Esophagus muscularis mucosa (tissue), 4 donors: ENCODE data around the gene KMT2B.

Experiments used
- EP300 ChIP-seq: sonication (generic); formaldehyde crosslinking; IDR thresholded peaks from one replicate; pipeline ENCODE4 v1.6.1; 2017; ENCODE audit warnings: antibody characterized with exemption
- POLR2A ChIP-seq: fragments of 450-650 bp; IDR thresholded peaks from one replicate; pipeline ENCODE4 v1.6.1; 2017; ENCODE audit warnings: antibody characterized with exemption, moderate library complexity, mild to moderate bottlenecking, low read depth
- POLR2AphosphoS5 ChIP-seq, 2 donors: sonication (generic); formaldehyde crosslinking; IDR thresholded peaks; one replicate each; pipeline ENCODE4 v1.6.1; 2017; ENCODE audit warnings: antibody characterized with exemption in 2 of 2
- TF ChIP-seq, protein P1 (sequence below), 3 experiments: fragments of 200-600 bp in 2 of 3; fragments of 450-650 bp in 1 of 3; sonication (generic) in 2 of 3; IDR thresholded peaks; one replicate each; pipeline ENCODE4 v1.5.1; 2017 to 2019; ENCODE audit warnings: antibody characterized with exemption in 3 of 3, mild to moderate bottlenecking in 2 of 3, moderate library complexity in 1 of 3

DNA sequence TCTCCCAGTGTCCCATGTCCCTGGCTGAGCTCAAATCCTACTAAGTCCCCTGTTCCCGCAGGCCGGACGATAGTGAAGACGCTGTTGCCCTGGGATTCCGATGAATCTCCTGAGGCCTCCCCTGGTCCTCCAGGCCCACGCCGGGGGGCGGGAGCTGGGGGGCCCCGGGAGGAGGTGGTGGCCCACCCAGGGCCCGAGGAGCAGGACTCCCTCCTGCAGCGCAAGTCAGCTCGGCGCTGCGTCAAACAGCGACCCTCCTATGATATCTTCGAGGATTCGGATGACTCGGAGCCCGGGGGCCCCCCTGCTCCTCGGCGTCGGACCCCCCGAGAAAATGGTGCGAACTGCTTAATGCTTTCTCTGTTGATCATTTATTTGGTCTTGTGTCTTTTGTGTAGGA, 5.9 kb downstream of the KMT2B start:
- TF ChIP-seq, protein P1, sequence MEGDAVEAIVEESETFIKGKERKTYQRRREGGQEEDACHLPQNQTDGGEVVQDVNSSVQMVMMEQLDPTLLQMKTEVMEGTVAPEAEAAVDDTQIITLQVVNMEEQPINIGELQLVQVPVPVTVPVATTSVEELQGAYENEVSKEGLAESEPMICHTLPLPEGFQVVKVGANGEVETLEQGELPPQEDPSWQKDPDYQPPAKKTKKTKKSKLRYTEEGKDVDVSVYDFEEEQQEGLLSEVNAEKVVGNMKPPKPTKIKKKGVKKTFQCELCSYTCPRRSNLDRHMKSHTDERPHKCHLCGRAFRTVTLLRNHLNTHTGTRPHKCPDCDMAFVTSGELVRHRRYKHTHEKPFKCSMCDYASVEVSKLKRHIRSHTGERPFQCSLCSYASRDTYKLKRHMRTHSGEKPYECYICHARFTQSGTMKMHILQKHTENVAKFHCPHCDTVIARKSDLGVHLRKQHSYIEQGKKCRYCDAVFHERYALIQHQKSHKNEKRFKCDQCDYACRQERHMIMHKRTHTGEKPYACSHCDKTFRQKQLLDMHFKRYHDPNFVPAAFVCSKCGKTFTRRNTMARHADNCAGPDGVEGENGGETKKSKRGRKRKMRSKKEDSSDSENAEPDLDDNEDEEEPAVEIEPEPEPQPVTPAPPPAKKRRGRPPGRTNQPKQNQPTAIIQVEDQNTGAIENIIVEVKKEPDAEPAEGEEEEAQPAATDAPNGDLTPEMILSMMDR (IDR thresholded peaks at IDR 0.05): no peak
- TF ChIP-seq POLR2AphosphoS5 (IDR thresholded peaks at IDR 0.05) (no peak), POLR2A (no peak), EP300 (no peak)
